GM21390 (cell line): Measurements from ENCODE around the gene CCDC157.
"Not testable (repeated sequence)": the region's sequence is repeated elsewhere in the genome, so short reads cannot be mapped to it uniquely, and the experiment has no call there.

Experiments used
- ATAC-seq: cut with Tn5 transposase; IDR thresholded peaks from one replicate; pipeline ENCODE4 v1.9.1; 2021; ENCODE audit not compliant: unreplicated experiment

The CCDC157 gene

DNA sequence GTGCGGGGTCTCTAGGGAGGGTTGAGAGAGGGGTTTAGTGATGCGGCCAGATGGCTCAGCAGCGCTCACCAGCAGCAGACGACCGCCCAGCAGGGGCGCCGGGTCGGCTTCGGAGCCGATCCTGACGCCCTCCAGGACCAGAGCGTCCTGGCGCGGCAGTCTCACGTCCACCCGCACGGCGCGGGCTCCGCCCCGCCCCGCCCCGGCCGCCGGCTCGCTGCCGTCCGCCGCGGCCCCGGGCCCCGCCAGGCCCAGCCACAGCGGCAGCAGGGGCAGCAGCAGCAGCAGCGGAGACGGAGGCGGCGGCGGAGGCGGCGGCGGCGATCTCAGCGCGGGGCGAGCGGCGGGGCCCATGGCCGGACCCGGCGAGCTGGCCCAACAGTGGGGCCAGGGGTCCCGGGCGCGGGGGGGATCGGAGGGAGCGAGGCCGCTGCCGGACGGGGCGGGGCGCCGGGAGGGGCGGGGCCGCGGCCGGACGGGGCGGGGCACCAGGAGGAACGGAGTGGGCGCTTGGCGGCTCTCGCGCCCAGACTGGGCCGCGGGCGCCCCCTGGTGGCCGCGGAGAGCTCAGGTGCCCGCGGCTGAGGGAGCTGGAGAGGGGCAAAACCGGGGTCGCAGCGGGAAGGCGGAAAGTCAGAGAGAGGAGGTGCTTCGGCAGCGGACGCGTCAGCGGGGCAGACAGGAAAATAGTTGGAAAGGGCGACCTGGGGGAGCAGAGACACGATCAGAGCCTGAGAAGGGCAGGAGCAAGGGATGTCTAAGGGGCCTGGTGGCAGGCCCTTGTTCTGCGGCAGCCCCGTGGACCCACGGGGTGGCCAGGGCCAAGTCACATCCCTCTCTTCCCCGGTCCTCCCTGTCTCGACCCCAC is 30.4 kb downstream of the CCDC157 start, which contains the start of gene RNF215:
Gene RNF215 (minus strand): TSS at position 452 of the 868 bp plus-strand sequence. CDS start 98 bp downstream, at position 354.
- peak; percentile 69 for ATAC-seq

DNA sequence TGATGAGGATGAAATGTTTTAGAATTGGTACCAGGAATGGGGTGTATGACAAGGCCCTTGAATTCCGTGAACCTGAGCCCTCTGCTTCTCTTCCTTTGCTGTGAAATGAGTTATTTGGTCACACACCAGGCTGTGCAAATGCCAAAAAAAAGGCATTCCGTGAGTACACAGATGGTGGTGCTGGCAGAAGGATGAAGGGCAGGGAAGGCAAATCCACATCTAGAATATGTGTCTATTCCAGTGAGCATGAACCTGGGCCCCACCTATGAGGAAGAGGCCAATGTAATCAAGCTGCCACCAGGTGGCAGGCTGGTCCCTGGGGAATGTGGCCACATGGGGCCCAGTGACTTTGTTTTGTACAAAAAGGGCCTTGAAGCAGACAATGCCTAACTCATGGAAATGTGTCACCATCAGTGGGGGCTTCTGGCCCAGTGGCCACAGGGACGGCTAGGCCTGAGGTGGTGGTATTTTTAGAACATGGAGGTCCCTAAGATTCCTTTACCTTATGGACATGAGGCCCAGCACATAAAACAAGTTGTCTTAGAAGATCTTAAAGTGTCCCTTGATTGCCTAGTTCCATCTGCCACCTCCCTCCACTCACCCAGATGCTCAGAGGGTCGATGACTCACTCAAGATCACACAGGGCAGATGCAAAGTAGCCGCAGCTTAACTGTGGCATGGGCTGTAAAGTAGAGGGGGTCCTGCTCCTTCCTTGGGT is 34.3 kb downstream of the CCDC157 start:
- ATAC-seq = no peak

DNA sequence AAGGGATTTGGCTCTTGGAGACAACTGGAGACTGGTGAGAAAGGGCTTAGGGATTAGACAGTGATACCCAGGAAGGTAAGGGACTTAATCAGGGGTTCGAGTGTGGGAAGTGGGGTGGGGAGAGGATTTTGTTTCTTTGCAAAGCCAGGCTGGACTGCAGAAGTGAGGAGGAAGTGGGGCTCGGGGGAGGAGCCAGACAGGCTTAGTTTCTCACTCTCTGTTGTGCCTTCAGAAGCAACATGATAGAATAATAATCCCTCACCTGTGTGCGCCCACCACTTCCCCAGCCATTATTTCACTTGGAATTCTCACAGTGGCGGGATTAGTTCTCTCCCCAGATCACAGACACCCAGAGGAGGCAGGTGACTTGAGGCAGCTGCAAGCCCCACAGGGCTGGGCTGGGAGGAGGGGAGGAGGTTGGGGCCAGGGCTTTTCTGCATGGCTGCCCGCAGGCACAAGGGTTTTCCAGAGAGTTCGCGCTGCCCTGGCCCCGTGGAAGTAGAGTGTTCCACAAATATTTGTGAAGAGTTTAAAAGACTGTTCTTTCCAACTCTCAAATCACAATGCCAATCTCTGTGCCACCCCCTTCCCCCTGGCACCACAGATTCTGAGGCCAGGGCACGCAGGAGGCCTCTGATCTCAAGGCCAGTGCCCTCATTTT is 36.0 kb downstream of the CCDC157 start:
- no peak for ATAC-seq

DNA sequence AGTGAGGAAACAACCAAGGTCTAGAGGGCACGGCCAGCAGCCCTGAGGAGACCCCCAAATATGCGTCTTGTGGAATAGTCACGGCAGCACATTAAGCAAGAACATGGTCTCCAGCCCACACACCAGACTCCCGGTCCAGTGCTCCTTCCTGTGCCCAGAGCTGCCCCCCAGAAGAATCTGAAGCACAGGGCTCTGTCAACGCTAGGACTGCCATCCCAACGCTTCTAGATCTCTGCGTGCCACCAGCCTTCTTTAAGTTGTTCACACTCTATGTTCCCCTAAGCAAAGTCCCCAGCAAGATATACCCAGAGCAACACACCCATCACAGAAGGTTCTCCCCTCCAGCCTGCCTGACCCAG is 36.5 kb downstream of the CCDC157 start:
- ATAC-seq = no peak

DNA sequence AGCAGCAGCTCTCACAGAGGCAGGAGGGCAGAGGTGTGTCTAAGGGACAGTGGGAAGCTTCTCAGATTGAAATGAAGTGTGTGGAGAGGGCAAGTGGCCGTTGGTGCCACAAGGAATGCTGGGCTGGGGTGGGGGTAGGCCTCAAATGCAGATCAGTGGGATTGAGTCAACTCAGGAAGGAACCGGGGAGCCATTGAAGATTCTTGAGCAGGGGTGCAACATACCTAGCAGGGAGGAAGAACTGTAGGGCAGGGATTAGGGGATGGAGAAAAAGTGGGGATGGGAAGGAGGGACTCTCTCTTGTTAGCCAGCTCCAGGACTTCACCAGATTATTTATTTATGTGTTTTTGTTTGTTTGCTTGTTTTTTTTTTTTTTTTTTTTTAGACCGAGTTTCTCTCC is 37.1 kb downstream of the CCDC157 start:
- no peak for ATAC-seq

DNA sequence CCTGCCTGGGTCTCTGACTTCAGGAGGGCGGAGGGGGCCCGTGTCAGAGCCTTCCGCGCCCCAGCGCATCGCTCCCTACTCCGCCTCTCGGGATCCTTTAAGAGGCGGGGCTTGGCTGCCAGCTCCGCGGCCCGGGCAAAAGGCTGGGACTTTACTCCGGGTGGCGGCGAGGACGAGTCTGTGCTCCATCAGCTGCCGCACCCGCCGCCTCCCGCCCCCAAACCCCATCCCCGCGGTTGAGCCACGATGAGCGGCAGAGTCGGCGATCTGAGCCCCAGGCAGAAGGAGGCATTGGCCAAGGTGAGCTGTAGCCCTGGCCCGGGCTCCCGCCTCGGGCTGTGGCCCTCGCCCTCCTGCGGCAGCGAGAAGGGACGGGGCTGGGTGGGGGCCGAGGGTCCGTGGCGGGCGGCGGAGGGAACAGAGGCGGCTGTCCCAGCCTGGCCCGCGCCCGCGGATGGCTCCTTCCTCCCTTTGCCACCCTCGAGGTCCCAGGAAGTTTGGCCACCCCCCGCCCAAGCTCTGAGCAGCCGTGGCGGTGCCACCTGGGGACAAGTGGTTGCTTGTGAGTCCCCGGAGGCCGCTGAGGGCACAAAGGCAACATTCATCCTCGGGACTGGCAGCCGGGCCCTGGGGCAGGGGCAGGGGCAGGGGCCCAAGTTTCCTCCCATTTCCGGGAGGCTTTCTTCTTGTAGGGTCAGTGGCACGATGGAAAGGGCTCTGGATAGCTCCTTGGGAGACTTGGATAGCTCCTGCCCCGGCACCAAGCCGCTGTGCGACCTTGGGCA is 40.3 kb downstream of the CCDC157 start, which contains the start of gene SEC14L2:
Gene SEC14L2 (plus strand): TSS at position 148 of the 785 bp plus-strand sequence. CDS start 99 bp downstream, at position 247.
- no peak for ATAC-seq

DNA sequence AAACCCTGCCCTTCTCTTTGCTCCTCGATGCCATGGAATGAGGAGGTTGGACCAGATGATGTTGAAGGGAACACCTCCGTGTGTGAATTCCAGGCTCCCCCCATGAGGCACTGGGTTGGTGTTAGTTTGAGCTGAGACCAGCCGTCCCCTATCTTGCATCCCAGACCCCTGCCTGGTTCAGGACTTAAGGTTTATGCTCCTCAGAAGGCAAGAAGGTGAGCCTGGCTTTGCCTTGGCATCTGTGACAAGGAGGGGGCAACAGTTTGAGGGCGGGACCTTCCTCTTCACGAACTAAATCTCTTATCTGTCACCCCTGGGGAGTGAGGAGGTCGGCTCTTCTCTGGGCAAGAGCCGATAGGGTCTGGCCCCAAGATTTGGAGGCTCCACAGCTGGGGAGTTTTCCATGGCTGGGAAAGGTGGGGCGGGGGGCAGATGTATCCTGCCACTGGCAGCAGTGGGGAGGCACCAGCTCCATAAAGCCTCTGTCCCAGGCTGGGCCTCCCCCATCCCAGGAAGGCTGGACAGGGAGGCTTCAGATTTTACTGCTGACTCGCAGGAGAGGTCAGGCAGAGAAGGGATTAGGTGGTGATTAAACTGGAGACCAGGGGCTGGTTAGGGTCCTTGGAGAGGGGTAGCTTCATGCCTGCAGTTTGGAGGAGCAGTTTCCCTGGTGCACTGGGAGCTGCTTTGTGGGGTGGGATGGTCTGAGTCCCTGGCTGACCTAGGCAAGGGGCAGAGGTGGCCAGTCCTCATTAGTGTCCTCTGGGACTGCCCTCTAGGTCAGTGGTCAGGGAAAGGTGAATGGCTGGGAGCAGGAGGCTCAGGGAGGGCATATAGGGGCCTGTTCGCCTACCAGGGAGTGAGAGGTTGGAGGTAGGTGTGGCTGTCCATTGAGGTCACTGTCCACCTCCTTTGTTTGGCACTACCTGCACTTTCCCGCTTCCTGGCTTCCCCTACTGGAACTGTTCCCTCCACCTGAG is 41.1 kb downstream of the CCDC157 start:
- no peak for ATAC-seq

DNA sequence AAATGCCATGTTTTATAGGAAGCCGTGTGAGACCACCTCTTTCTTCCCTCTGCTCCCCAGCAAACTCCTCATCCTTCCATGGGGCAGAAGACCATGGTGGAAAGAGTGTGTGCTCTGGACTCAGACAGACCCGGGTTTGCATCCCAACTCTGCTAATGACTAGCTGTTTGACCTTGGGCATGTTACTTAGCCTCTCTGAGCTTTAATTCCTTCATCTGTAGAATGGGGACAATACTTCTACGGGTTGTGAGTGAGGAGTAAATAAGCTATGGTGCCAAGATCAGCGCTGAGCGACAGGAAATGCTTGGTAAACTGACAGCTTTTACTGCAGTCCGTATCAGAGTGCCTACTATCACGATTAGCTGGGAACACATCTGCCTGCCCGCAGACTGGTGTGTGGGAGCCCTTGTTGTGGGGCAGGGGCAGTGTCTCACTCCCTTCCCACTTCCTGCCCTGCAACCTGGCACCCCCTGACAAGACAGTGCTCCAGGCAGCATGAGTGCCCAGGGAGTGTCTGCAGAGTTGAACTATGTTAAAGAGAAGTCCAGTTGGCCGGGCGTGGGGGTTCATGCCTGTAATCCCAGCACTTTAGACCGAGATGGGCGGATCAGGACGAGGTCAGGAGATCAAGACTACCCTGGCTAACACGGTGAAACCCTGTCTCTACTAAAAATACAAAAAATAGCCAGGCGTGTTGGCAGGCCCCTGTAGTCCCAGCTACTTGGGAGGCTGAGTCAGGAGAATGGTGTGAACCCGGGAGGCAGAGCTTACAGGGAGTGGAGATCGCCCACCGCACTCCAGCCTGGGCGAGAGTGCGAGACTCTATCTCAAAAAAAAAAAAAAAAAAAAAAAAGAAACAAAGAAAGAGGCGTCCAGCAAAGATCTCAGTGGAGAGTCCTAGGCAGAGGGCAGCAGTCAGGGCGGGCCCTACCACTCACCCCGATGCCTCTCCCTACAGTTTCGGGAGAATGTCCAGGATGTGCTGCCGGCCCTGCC is 42.2 kb downstream of the CCDC157 start:
- no peak for ATAC-seq

DNA sequence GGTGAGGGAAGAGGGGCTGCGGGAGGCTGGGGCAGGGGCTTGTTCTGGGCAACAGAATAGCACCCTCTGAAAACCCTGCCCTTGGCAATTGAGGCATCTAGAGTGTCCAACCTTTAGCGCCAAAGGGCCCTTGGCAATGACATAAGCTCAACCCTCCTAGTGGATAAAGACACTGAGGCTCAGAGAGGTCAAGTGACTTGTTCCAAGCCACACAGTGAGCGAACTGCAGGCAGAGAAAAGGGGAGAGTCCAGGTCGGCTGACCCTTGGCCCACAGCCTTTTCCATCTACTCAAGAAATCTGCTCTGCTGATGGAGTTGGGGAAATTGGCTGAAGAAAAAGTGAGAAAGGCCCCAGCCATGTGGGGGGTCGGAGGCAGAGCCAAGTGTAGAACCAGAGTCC is 42.9 kb downstream of the CCDC157 start:
- no peak for ATAC-seq

DNA sequence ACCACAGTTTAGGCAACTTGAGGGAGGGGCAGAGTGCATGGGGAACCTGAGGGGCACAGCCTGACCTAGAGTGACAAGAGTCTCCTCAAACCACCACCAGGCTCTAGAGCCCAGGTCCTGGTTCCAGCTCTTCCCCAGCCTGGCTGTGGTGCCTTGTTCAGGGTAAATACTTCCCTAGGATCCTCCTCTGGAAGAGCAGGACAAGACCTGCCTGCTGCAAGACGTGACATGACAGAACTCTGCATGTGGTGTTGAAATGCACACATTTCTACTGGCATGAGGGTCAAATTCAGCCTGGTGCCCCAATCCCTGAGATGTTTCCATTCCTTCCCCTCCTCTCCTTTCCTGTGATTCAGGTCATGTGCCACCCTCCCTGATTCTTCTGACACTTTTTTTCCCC is 43.4 kb downstream of the CCDC157 start:
- no peak for ATAC-seq

DNA sequence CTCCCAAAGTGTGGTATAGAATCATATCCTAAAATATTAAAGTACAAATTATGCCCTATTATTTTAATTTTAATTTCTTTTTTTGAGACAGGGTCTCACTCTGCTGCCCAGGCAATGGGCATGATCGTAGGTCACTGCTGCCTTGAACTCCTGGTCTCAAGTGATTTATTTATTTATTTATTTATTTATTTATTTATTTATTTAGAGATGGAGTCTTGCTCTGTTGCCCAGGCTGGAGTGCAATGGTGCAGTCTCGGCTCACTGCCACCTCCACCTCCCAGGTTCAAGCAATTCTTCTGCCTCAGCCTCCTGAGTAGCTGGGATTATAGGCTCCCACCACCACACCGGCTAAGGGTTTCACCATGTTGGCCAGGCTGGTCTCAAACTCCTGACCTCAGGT is 44.2 kb downstream of the CCDC157 start:
- not testable (repeated sequence) for ATAC-seq

DNA sequence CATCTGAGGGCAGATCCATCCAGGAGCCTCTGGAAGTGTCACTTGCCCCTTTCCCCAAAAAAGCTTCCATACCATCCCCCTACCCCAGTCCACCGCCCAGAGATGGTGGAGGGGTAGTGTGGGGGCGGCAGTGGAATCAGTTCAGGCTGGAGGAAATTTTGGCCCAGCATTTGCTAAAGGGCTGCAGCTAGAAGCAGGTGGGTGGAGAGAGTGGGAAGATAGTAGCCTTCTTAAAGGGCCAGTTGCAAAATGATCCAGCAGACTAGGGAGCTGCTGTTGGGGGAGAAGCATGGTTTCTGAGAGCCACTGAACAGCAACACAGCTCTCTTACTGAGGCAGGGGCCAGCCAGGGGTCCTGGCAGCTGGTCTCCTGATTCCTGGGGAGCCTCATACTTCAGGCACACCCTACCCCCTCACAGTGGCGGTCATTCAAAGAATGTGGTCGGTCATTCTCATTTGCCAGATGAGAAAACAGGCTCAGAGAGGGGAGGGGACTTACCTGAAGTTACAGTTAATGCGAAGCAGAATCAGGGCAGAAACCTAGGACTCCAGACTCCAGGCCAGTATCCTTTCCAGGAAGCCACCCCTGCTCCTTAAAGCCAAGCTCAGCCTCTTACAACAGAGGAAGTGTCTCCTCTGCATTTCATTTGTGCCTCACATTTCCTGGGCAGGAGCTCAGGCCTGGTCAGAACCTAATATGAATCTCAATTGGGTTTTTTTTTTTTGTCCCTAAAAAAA is 45.4 kb downstream of the CCDC157 start:
- no peak for ATAC-seq

DNA sequence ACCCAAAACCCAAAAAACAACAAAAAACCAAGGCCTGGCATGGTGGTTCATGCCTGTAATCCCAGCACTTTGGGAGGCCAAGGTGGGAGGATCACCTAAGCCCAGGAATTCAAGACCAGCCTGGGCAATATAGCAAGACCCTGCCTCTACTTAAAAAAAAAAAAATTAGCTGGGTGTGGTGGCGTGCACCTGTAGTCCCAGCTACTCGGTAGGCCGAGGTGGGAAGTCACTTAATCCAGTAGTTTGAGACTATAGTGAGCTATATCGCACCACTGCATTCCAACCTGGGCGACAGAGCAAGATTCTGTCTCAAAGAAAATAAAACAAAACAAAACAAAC is 45.9 kb downstream of the CCDC157 start:
- ATAC-seq = not testable (repeated sequence)

DNA sequence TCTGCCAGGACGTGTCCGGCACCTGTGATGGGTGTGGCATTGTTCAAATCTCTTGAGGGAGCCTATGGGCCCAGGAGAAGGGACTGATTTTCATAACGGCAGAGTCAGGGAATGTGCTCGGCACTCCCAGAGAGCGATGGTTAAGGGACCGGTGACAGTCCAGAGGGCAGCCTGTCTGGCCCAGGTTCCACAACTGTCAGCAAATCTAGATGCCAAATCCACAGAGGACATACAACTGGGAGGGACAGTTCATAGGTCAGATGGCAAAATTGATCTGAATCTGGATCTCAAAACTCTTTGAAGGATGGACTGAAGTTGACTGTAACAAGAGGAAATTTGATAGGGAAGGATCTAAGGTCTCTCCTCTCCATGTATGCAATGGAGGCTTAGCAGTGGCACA is 47.5 kb downstream of the CCDC157 start:
- ATAC-seq = no peak

DNA sequence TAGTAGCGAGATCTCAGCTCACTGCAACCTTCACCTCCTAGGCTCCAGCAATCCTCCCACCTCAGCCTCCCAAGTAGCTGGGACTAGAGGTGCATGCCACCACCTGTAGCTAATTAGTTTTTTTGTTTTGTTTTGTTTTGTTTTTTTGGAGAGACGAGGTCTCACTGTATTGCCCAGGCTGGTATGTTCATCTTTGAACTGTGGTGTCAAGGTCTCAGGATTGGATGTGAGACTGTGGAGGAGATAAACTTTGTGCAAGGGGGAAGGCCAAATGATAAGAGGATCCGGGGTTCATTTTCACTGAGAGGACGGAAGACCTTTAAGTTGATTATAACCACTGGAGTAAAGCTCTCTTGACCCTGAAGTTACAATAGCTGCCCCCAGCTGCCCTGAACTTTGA is 48.9 kb downstream of the CCDC157 start:
- no peak for ATAC-seq

DNA sequence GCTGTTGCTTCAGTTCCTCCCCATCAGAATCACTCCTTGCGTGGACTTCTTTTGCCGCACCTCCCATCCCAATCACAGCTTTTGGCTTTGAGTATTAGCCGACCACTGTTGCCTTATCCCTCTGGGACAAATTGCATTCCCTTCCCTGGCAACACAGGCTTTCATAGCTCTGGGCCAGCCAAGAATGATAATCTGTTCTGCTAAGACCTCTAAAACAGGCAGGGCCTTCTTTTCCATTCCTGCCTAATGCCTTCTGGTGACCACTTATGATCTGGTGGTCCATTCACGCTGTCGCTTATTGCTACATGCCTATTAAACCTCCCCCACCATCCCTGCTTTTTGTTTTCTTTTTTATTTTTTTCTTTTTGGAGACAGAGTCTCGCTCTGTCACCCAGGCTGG is 49.6 kb downstream of the CCDC157 start:
- no peak for ATAC-seq

DNA sequence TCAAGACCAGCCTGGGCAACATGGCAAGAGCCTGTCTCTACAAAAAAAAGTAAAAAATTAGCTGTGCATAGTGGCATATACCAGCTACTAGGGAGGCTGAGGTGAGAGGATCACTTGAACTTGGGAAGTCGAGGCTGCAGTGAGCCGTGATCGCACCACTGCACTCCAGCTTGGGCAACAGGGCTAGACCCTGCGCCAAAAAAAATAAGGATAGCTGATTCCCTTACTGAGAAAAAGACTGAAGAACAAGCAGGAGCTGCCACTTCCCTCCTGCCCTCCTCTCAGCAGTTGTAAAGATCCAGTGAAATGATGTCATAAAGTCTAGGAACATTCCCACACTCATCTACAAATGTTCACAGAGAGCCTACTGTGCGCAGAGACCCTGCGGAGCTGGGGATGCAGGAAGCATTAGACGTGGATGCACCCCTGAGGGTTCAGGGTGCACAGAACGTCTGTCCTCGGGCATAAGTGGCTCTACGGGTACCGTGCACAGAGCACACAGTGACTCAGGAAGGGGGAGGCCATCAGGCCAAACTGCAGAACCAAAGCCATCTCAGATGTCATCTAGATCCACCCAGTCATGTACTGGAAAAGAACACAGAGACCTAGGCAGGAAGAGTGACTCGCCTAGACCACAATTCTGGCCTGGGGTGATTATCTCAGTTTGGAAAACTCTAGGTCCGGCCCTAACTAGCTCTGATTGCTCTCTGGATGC is 51.7 kb downstream of the CCDC157 start:
- no peak for ATAC-seq
